GM19324 (cell line): ENCODE measurements around the gene ULK2.

Experiments used
- ATAC-seq: cut with Tn5 transposase; IDR thresholded peaks from one replicate; pipeline ENCODE4 v1.9.1; 2021; ENCODE audit warnings: mild to moderate bottlenecking, moderate library complexity; ENCODE audit not compliant: unreplicated experiment, low FRiP score

ULK2 gene

DNA sequence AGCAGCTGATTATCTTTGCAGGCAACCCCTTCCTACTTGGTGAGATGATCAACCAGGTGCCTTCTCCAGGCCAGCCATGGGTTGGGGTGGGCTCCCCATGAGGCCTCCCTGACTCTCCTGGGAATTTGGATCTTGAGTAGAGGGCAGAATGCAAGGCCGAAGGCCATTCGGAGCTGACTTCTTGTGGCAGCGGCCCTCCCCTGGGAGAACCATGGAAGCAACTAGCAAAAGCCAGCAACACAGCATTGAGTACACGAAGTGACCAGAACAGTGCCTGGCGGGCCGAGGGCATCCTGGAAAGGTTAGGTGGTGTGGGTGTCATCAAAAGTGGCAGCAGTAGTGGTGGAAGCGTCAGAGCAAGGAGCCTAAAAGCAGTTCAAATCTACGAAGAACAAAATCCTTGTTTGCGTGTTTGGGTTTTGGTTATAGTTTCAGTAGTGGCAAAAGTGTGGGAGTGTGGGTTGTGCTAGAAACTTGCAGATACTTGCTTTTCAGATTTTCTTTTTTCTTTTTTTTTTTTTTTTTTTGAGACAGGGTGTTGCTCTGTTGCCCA is 117.6 kb downstream of the ULK2 start:
- ATAC-seq = no peak

DNA sequence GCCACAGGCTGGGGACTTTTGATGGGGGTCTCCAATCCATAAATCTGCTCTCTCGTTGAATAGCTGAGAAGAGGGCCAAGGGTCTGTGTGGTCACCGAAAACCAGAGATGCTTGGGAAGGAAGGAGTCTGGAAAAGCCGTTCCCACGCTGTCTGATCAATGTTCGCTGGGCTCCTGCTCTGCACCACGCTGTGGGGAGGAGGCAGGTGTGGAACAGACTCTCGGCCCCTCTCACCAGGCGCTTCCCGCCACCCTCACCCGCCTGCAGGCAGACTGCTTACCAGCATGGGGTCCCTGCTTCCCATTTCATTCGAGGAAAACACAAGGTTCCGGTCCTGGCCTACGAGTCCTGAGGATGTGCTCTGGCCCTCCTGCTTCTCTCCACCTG is 118.9 kb downstream of the ULK2 start:
- no peak for ATAC-seq

DNA sequence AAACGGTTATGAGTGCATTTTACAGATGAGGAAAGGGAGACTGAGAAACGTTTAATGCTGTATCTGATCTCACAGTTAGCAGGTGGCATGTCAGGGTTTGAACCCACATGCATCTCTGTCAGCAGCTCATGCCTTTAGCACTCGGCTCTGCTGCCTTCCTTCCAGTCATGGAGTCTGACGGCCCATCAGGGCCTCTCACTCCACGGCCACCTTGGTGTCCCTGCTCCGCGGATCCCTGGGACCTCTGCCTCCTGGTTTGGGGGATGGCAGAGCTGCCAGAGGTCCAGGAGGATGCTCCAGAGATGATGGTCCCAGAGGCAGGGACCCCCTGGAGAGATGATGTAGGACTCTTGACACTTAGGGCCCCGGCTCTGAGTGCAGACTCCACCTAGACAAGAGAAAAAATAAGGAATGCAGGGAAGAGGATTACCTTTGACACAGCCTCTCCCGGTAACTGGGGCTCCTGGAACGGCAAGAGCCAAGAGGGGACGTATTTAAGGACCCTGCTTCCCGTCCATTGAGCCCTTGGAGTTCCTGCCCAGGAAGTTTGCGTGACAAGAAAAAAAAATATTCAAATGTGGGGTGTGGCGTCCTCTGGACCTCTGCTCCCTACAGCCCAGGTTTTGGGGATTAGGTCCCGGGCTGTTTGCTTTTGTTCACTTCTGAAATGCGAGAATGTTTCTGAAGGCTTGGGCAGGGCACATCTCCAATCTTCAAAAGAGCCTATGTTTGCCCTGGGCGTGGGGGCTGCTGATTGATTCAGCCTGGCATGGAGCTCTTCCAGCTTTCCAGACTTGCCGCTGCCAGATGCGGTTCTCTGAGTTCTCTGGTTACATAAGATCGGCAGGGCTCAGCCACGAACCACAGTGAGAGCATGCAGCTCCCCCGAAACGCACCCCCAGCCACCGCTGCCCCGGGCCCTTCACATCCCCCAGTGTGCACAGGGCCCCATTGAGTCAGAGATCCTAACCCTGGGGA is 119.6 kb downstream of the ULK2 start, which contains the start of gene ALDH3A1:
TSS of gene ALDH3A1 (minus strand) at position 470 of the 978 bp plus-strand sequence. CDS start 3,169 bp downstream, outside the sequence.
- no peak for ATAC-seq

DNA sequence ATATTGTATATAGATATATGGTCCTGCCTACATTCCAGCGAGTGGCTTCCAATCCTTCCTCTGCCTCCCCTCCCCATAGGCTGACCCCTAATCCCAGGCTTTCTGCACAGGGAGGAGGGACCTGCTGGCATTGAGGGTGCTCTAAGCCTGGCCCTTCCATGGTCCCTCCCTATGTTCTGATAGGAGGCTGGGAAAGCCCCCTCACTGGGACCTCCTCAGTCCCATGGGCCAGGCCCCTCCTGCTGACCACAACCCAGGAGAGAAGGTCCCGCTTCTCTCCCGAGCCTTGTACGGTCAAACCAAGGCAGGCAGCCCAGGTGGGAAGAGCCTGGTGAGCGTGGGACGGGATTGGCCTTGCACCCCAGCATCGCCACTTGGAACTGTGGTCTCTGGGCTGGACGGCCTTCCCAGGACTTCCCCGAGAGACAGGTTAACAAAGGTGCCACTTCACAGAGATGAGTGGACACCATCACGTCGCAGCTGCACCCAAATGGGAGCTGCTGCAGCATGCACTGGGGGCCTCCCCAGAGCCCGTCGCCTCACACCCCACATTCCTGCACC is 120.5 kb downstream of the ULK2 start:
- ATAC-seq = no peak

DNA sequence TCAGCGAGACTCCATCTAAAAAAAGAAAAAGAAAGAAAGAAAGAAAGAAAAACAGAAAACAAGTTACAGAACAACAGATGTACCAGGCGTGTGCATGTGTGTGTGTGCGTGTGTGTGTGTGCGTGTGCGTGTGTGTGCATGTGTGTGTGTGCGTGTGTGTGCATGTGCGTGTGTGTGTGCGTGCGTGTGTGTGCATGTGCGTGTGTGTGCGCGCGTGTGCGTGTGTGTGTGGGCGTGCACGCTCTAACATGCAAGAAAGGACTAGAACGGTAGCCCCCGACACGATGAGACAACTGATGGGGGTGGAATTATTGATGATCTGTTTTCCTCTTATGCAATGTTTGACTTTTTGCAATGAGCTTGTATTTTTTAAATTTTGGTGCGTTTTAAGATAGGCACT is 121.2 kb downstream of the ULK2 start:
- ATAC-seq = no peak

DNA sequence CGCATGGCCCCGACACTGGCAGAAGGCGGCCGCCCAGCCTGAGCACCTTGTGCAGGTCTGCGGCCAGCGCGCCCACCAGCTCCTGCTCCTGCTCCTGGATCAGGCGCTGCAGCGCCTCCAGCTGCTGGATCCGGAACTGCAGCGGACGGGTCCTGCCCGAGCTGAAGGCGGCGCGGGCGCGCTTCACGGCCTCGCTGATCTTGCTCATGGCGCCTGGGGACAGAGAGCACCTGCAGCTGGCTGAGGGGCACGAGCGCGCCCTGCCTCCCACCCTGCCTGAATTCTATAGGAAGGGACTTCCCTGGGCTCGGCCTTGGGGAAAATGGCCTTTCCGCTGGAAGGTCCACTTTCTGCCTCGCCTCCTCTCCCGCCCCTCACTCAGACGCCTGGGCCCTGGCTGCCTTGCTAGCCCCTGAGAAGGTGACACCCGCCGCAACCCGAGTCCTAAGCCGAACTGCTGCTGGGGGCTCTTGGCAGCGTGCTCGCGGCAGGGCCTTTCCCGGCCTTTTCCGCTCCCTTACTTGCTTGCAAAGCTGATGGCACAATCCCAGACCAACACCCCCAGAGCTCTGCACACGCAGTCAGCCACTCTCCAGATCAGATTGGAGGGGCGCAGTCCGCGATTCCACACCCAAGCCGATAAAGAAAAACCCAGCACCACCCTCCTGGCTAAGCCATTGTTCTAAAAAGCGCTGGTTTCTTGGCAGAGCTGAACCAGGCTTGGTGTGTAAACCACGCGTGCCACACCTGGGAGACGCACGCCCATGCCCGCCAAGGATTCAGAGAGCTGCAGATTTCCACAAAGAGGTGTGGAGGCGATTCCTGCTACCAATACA is 122.6 kb downstream of the ULK2 start:
- no peak for ATAC-seq

GRCh38 chr17:19744492-19744891 is 123.2 kb downstream of the ULK2 start:
- no peak for ATAC-seq

- ATAC-seq = no peak
Observed at GRCh38 chr17:19743101-19744100, 124.3 kb downstream of the ULK2 start.

GRCh38 chr17:19742495-19742894 is 125.2 kb downstream of the ULK2 start:
- no peak for ATAC-seq

DNA sequence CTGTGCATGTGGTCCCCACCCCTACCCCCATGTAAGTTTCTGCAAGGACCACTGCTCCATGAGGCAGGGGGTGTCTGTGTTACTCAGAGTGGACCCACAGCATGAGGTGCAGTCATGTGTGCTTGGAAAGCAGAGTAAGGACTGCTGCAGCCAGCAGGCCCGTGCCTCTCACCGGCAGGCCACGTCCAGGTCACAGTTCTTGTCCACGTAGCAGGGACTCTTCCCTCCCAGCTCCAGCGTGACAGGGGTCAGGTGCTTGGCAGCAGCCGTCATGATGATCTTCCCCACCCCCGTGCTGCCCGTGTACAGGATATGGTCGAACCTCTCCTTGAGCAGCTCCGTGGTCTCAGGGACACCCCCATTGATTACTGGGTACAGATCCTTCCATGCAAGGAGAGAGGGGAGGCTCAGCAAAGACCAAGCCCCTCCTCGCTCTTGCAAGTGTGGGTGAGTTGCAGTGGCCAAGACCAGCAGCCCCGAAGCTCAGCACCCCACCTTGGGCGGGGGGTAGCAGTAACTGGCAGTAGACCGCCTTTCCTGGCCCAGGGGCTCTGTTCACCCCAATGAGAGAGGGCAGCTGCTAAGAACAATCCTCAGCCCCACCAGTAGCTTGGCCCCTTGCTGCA is 125.8 kb downstream of the ULK2 start:
- ATAC-seq = no peak

DNA sequence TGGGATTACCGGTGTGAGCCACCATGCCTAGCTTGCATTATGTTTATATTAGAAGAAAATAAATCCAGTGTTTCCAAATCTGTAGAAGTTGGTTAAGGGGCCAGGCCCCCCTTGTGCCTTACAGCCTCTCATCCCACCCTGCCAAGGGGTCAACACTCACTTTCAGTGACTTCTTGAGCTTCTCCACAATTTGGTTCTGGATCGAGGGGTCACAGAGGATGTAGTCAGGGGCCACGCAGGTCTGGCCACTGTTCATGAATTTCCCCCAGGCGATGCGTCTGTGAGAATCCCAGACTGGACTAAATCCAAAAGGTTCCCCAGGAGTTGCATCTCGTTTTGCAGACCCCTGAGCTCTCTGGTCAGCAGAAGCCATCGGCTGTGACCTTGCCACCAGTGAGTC is 126.8 kb downstream of the ULK2 start:
- ATAC-seq = no peak

DNA sequence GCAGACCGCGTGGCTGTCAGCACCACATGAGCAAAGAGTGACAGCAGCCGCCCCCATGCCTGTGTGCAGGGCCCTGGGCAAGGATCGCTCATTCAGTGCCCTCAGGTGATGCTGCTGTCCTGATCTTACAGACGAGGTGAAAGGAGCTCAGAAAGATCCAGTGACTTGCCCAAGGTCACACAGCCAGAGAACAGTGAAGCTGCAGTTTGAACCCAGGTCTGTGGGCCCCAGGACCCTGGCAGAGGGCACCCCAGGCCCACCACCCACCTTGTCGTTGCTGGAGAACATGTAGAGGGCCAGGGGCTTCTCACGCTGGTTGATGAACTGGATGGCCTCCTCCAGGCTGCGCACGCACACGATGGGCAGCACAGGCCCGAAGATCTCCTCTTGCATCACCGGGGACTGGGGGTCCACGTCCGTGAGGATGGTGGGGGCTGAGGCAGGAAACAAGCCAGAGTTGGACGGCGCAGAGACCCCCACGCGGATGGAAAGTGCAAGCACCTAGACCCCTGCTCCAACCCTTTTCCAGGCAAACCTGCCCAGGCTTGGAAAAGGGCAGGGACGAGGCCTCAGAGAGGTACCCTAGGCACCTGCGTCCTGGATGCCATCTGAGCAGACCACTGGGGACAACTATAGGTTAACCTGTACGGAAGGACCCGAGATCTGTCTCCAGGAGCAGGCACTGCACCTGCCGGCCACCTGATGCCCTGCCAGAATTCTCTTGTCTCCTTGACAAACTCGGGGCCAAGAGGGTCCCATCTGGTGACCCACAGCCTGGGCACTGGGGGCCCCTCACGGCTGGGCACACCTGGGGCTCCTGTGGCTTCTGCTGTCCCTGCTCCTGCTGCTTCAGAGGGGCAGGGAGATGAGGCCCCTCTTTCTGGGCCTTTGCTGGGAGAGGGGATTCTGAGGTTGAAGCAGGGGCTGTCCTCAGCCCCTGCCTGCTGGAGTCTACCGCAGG is 128.2 kb downstream of the ULK2 start:
- no peak for ATAC-seq

GRCh38 chr17:19738757-19739156 is 129.0 kb downstream of the ULK2 start:
- no peak for ATAC-seq

GRCh38 chr17:19738073-19738449 is 129.7 kb downstream of the ULK2 start:
- ATAC-seq = no peak

DNA sequence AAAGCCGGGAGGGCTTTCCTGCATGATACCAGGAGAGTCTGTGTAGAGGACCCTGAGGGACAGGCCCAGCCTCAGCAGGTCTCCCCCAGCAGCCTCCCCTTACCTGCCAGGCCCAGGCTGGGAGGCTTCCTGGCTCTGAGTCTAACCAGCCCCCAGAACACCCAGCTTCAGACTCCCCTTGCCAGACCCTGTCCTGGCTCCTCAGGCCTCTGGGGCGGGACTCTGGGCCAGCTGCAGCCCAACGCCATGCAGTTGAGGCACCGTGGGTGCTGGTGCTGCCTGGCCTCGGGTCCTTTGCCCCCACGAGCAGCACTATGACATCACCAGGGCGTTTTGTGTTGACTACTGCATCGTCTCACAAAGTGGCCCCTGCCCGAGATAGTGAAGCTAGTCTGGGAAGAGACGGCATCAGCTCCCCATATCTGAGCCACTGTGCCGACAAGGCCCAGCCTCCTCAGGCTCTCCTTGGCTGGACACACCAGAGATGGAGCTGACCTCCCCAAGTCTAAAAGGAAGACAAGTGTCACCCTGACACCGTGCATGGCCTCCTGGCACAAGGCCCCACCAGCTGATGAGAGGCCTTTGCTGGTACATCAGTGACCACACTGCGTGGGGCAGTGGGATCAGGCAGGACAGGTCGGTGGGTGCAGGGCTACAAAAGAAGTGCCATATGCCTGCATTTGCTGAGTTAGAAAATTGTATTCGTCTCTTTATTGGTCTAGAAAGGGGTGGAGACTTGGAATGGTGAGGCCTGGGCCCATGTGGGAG is 130.2 kb downstream of the ULK2 start:
- no peak for ATAC-seq

DNA sequence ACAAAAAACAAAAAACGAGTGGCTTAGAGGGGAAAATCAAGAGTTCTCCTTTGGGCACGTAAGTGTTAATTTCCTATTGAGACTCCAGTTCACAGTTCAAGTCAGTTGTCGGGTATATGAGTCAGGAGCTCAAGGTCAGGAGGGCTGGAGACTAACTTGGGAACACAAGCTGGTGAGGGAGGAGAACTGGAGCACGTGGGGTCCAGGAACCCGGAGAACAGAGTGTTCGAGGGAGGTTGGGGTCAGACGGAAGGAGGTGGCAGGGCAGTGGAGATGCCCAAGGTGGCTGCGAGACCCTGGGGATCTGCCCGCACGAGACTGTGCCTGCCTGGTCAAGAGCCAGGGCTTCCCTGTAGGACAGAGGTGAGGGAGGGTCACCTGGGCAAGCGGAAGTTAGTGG is 131.7 kb downstream of the ULK2 start:
- ATAC-seq = no peak

DNA sequence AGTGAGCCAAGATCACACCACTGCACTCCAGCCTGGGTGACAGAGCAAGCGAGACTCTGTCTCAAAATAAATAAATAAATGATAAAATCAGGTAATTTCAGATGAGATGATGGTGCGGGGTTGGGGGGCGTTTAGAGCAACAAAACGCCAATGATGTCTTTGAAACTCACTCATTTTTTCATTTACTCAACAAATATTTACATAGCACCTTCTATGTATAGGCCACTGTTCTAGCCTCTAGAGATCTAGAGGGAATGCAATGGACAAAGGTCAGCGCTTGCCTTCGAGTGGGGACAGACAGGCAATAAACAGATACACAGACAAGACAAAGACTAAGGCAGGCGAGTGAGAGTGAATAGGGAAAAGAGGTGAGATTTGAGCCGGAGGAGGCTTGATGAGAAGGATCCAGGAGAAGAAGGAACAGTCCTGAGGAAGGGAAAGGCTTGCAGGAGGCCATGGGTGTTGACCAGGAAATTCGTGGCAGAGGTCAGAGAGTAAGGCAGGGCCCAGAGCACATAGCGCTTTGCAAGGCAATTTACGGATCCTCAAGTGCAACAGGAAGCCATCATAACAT is 133.7 kb downstream of the ULK2 start:
- ATAC-seq = no peak
